HG03520 (cell line): Measurements from ENCODE around the gene SANBR.

Experiments used
- ATAC-seq: cut with Tn5 transposase; IDR thresholded peaks from one replicate; pipeline ENCODE4 v1.9.1; 2021; ENCODE audit warnings: mild to moderate bottlenecking, moderate library complexity; ENCODE audit not compliant: unreplicated experiment

The SANBR gene

DNA sequence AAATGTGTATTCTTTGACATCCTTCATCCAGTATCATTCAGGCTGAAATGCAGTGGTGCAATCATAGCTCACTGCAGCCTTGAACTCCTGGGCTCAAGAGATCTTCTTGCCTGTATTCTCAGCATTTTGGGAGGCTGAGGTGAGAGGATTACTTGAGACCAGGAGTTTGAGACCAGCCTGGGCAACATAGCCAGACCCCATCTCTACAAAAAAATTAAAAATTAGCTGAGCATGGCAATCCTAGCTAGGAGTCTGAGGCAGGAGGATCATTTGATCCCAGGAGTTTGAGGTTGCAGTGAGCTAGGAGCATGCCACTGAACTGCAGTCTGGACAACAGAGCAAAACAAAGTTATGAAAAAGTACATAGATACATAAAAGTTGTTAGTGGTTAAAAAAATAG lies 24.1 kb downstream of the SANBR start:
- ATAC-seq: no peak

- no peak for ATAC-seq
These were observed 24.8 kb downstream of the SANBR start for GRCh38 chr2:61090386-61090921.

DNA sequence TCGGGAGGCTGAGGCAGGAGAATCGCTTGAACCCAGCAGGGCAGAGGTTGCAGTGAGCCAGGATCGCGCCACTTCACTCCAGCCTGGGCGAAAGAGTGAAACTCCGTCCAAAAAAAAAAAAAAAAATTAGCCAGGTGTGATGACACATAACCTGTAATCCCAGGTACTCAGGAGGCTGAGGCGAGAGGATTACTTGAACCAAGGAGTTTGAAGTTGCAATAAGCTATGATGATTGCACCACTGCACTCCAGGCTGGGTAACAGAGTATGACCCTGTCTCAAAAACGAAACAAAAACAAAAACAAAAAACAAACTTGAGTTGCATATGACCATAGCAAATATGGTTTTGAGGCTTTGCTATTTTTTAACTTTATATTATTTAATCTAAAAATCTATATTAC lies 25.8 kb downstream of the SANBR start:
- no peak for ATAC-seq

GRCh38 chr2:61096438-61096837 lies 30.8 kb downstream of the SANBR start:
- ATAC-seq: no peak

- ATAC-seq: no peak
These were observed 35.1 kb downstream of the SANBR start for GRCh38 chr2:61100801-61101200.

GRCh38 chr2:61109291-61109690 lies 43.6 kb downstream of the SANBR start:
- ATAC-seq: no peak

GRCh38 chr2:61111708-61112107 lies 46.0 kb downstream of the SANBR start:
- ATAC-seq: no peak

DNA sequence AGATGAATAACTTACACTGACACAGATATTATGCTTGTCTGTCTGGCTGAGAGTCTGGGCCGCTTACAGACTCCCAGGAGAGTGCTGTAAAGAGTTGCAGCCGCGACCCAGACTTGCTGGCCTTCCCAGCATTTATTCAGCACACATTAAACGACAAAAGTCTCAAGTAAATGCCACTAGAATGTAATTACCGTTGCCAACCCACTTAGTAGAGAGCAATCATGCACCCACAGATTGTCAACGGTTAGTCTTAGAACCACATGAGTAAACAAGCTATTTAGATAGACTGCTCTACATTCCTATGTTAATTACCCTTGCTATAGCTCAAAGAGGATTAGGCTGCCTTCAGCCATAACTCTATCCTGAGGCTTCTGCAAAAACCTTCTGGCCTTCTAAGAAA lies 48.5 kb downstream of the SANBR start:
- no peak for ATAC-seq
